Natural killer cell (primary cell): ENCODE data around the gene GPR78. TPM values are rescaled to one million over a fixed set of nuclear protein-coding genes. Genes with fewer than 3 reads are reported as not detected.

Source experiments
- ATAC-seq, 3 donors: fragments of 150-1000 bp in 2 of 3; fragments of 200-7000 bp in 1 of 3; cut with Tn5 transposase; 1 replicate in 1 of 3; 2 replicates in 2 of 3; pipeline ENCODE4 v1.10.0; 2021; ENCODE audit warnings: mild to moderate bottlenecking in 2 of 3, moderate library complexity in 2 of 3
- DNase-seq, 2 donors: peaks; one replicate each; pipeline versions ENCODE4 v3.0.0 to v3.0.0-alpha.2; 2013 to 2021; ENCODE audit warnings: mixed read lengths in 1 of 2
- H3K27ac ChIP-seq: one replicate; pipeline ENCODE4 v1.5.1; 2013; ENCODE audit warnings: mild to moderate bottlenecking, low read length
- H3K27me3 ChIP-seq: one replicate; pipeline ENCODE4 v1.6.1; 2013; ENCODE audit warnings: low read length; ENCODE audit not compliant: control insufficient read depth, insufficient read depth
- H3K36me3 ChIP-seq: one replicate; pipeline ENCODE4 v1.6.1; 2013; ENCODE audit warnings: low read length; ENCODE audit not compliant: control insufficient read depth, insufficient read depth
- H3K4me1 ChIP-seq: one replicate; pipeline ENCODE4 v1.6.1; 2013; ENCODE audit warnings: low read length; ENCODE audit not compliant: control insufficient read depth, insufficient read depth
- H3K4me3 ChIP-seq: one replicate; pipeline ENCODE4 v1.5.1; 2013; ENCODE audit warnings: low read length
- H3K9me3 ChIP-seq: one replicate; pipeline ENCODE4 v1.6.1; 2013; ENCODE audit warnings: low read length; ENCODE audit not compliant: control insufficient read depth, insufficient read depth
- H3K27ac Mint-ChIP-seq, 2 donors: one replicate each; pipeline ENCODE4 v1.8.0; 2022; ENCODE audit warnings: mild to moderate bottlenecking in 2 of 2, mixed read lengths in 2 of 2, moderate library complexity in 1 of 2
- H3K27me3 Mint-ChIP-seq, 2 donors: one replicate each; pipeline ENCODE4 v1.8.0; 2022; ENCODE audit warnings: low read depth in 2 of 2, mixed read lengths in 2 of 2
- H3K36me3 Mint-ChIP-seq: one replicate; pipeline ENCODE4 v1.8.0; 2022; ENCODE audit warnings: mixed read lengths
- H3K4me1 Mint-ChIP-seq, 2 donors: one replicate each; pipeline ENCODE4 v1.8.0; 2022; ENCODE audit warnings: mixed read lengths in 2 of 2
- H3K4me3 Mint-ChIP-seq: one replicate; pipeline ENCODE4 v1.8.0; 2022; ENCODE audit warnings: mild to moderate bottlenecking, moderate library complexity, mixed read lengths
- H3K9me3 Mint-ChIP-seq, 2 donors: one replicate each; pipeline ENCODE4 v1.8.0; 2022; ENCODE audit warnings: mixed read lengths in 2 of 2
- WGBS: methylation state at CpG from one replicate; pipeline ENCODE4 v1.1.7; 2013; ENCODE audit warnings: missing lambda C conversion rate; ENCODE audit not compliant: insufficient coverage; 5-methylcytosine and 5-hydroxymethylcytosine counted together
- intact Hi-C: fragments of 100-400 bp; cut with micrococcal nuclease; formaldehyde crosslinking; loops from one replicate; pipeline ENCODE4 v1.14.2; 2022
- total RNA-seq, 4 donors: library from RNA; stranded (reverse); fragments of 120-200 nt in 1 of 4; gene quantifications; one replicate each; pipeline versions ENCODE4 v1.2.3 to v1.2.4, GENCODE V29; 2013 to 2022
- TF ChIP-seq, protein P1 (sequence below): fragments of 200-600 bp; IDR thresholded peaks from one replicate; pipeline ENCODE4 v1.8.0; 2022; ENCODE audit warnings: antibody characterized with exemption

GPR78 gene
- total RNA-seq, 3 donors from 2014 or later (not counting 1 experiment from before 2014, with no cell fraction given): not detected

DNA sequence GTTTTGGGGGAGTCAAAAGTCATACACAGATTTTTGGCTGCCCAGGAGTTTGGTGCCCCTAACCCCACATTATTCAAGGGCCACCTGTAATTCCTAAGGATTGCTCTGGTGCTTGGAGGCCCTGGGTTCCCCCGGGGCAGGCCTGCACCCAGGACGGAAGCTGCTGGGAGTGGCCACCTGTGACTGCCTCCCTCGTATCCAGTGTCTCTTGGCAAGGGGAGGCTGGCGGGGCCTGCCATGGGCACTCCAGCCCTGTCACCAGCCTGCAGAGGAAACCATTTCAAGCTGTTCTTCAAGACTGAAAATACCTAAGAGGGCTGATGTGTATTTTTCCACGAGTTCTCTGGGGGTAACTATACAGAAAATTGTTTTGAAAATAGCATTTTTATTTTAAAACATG, 24.5 kb upstream of the GPR78 start:
- TF ChIP-seq, protein P1, sequence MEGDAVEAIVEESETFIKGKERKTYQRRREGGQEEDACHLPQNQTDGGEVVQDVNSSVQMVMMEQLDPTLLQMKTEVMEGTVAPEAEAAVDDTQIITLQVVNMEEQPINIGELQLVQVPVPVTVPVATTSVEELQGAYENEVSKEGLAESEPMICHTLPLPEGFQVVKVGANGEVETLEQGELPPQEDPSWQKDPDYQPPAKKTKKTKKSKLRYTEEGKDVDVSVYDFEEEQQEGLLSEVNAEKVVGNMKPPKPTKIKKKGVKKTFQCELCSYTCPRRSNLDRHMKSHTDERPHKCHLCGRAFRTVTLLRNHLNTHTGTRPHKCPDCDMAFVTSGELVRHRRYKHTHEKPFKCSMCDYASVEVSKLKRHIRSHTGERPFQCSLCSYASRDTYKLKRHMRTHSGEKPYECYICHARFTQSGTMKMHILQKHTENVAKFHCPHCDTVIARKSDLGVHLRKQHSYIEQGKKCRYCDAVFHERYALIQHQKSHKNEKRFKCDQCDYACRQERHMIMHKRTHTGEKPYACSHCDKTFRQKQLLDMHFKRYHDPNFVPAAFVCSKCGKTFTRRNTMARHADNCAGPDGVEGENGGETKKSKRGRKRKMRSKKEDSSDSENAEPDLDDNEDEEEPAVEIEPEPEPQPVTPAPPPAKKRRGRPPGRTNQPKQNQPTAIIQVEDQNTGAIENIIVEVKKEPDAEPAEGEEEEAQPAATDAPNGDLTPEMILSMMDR: no peak
- Mint-ChIP-seq H3K27ac (no peak overlapping the region), H3K36me3 (no peaks in the 10 kb centered on the region), H3K4me3 (no peak overlapping the region), H3K9me3 (no peaks in the 10 kb centered on the region), H3K4me1 (no peaks in the 10 kb centered on the region), H3K27me3 (no peaks in the 10 kb centered on the region)
- intact Hi-C loops: no loop called here
- no peaks in the 10 kb centered on the region for H3K9me3 ChIP-seq
- DNase-seq (no peak), ATAC-seq (no peak)
- no peaks in the 10 kb centered on the region for H3K36me3 ChIP-seq
- H3K4me3 ChIP-seq: no peak overlapping the region
- no peaks in the 10 kb centered on the region for H3K4me1 ChIP-seq
- 73% methylated on average over 5 of the region's 5 CpGs for WGBS
- no peaks in the 10 kb centered on the region for H3K27me3 ChIP-seq
- no peak overlapping the region for H3K27ac ChIP-seq

DNA sequence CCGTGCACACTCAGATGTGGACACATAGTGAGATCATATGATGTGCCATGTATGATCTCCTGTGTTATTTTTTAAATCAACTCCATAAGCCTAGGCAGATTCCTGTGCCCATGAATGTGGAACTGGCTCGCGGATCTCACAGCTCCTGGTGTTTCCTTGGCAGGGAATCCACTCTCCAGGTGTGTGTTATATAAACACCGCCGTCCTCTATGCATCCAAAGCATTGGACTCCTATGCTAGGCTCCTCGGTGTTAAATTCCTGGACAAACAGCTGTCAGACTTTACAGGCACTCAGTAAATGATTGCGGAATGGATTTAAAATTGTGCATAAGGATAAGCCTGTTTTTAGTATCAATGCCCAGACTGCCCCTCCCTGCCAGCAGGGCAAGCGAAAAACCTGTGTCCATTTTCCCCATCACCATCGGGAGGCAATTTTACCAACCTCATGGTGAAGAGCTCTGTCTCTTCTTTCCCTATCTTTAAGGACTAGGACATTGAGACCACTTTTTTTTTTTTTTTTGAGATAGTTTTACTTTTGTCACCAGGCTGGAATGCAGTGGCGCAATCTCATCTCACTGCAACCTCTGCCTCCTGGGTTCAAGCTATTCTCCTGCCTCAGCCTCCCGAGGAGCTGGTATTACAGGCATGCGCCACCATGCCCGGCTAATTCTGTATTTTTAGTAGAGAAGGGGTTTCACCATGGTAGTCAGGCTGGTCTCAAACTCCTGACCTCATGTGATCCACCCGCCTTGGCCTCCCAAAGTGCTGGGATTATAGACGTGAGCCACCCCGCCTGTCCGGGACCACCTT, 23.6 kb upstream of the GPR78 start:
- no peak overlapping the region for H3K4me3 ChIP-seq
- ATAC-seq: no peak
- Mint-ChIP-seq H3K36me3 (no peaks in the 10 kb centered on the region), H3K4me3 (no peak overlapping the region), H3K4me1 (no peaks in the 10 kb centered on the region), H3K27ac (no peak overlapping the region), H3K27me3 (no peaks in the 10 kb centered on the region), H3K9me3 (no peaks in the 10 kb centered on the region)
- H3K9me3 ChIP-seq: no peaks in the 10 kb centered on the region
- H3K27ac ChIP-seq: no peak overlapping the region
- intact Hi-C loops: no loop called here
- TF ChIP-seq, protein P1: no peak
- no peak for DNase-seq
- no peaks in the 10 kb centered on the region for H3K36me3 ChIP-seq
- H3K27me3 ChIP-seq: no peaks in the 10 kb centered on the region
- WGBS: 91% methylated on average over 17 of the region's 17 CpGs
- H3K4me1 ChIP-seq: no peaks in the 10 kb centered on the region

DNA sequence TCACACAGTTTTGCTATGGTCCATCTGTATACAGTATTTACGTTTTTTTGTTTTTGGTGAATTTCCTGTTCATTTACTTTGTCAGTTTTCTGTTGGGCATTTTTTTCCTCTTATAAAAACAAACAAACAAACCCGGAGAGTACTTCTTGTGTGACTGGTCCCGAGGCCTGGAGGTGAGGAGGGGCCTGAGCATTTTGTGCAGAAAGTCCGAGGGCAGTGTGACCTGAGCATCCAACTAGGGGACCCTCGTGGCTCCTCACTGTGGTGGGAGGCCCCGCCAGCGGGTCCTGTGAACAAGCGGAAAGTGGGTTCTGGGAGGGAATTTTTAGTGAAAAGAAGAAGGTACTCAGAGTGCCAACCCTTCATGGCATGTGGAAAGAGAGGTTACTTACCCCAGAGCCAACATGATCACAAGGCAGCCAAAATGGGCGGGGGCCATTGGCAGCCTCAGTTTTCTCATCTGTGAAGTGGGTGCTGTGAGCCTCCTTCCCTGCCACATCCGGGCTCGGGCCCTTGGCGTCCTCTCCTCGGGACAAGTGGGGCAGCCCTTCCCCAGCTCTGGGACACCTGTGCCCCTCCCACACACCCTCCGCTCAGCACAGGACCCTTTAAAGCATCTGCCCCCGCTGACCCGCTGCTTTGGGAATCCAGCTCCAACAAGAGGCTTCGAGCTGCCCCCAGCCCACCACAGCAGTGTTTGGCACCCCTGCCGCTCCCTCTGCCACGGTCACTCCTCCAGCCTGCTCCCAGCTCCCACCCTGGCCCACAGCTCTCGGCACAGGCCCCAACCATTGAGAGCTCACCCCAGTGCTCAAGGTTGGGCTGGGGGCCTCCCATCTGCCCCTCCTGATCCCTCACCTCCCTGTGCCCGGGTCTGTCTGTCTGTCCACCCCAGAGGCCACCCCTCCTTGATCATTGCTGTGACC, 22.8 kb upstream of the GPR78 start:
- 80% methylated on average over 20 of the region's 21 CpGs for WGBS
- Histone ChIP-seq H3K27me3 (no peaks in the 10 kb centered on the region), H3K4me3 (no peak overlapping the region), H3K9me3 (no peaks in the 10 kb centered on the region), H3K4me1 (no peaks in the 10 kb centered on the region), H3K36me3 (no peaks in the 10 kb centered on the region), H3K27ac (no peak overlapping the region)
- Mint-ChIP-seq H3K9me3 (no peaks in the 10 kb centered on the region), H3K4me1 (no peaks in the 10 kb centered on the region), H3K4me3 (no peak overlapping the region), H3K27me3 (no peaks in the 10 kb centered on the region), H3K27ac (no peak overlapping the region), H3K36me3 (no peaks in the 10 kb centered on the region)
- no peak for DNase-seq
- intact Hi-C loops: no loop called here
- TF ChIP-seq, protein P1: no peak
- no peak for ATAC-seq
